Activated T-cell treated with anti-CD3 and anti-CD28 coated beads, Interleukin-2, amount 50 U/mL, for 24 hours (primary cell): ENCODE data around the gene DCHS1.
A peak's percentile ranks its signal among the peaks of the same experiment; 100 is the strongest.

Source experiments
- DNase-seq: peaks from one replicate; pipeline ENCODE4 v3.0.0-alpha.2; 2020
- H3K27ac Mint-ChIP-seq: 2 replicates; pipeline ENCODE4 v1.8.0; 2020; ENCODE audit warnings: mild to moderate bottlenecking, mixed read lengths
- H3K27me3 Mint-ChIP-seq: 2 replicates; pipeline ENCODE4 v1.8.0; 2020; ENCODE audit warnings: mixed read lengths
- H3K36me3 Mint-ChIP-seq: 2 replicates; pipeline ENCODE4 v1.8.0; 2020; ENCODE audit warnings: low read depth, mixed read lengths
- H3K4me1 Mint-ChIP-seq: 2 replicates; pipeline ENCODE4 v1.8.0; 2020; ENCODE audit warnings: low read depth, mixed read lengths
- H3K4me3 Mint-ChIP-seq: 2 replicates; pipeline ENCODE4 v1.8.0; 2020; ENCODE audit warnings: mild to moderate bottlenecking, moderate library complexity, mixed read lengths
- H3K9me3 Mint-ChIP-seq: 2 replicates; pipeline ENCODE4 v1.8.0; 2020; ENCODE audit warnings: mixed read lengths

Gene DCHS1

DNA sequence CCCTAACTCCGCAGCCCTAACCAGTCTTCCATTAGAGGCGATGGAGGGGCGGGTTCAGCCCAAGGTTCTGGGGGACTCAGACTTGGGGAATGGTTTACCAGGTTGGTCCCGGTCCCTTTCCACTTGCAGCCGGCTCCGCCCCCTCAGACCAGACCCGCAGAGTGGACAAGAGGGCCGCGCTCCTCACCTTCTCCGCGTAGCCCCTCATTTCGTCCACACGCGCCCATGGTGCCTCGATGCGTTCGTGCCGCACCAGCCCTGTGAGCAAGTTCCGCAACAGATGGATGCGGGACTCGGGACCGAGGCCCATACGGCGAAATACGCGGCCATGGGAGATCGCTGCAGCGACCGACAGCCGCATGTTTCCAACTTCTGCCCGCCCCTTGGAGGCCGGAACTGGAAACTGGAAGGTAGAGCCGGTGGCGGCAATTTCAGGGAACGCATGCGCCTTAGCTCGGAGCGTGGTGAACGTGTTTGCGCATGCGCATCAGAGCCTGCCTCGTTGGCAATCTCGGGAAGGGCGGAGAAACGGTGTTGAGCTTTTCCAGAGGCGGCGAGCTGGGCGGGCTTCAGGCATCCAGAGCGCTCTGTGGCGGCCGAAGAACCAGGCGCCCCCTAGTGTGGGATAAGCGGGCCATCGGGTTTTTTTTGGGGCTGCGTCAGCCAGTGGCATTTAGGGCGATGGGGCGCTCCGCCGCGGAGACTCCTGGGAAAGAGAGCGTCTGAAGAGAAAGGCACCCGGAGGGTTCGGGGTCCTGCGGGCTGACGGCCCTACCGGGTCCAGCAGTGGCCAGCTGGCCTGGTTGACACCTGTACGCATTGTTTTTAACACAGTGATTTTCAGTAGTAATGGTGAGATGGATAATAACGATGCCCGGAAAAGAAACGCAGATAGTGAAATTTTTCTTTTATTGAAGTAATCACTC lies 27.6 kb upstream of the DCHS1 start, which contains the start of gene MRPL17:
MRPL17 (minus strand) TSS at position 405 of the 926 bp plus-strand sequence; CDS start at position 361, 44 bp downstream.
- Mint-ChIP-seq H3K36me3 (peaks cover 46% of the 10 kb centered on the region), H3K4me3 (peak within 1 kb of the TSS; percentile 99), H3K27me3 (no peaks in the 10 kb centered on the region), H3K27ac (peak within 1 kb of the TSS; percentile 99), H3K4me1 (peaks cover 40% of the 10 kb centered on the region), H3K9me3 (no peaks in the 10 kb centered on the region)
- peak; percentile 98 for DNase-seq

DNA sequence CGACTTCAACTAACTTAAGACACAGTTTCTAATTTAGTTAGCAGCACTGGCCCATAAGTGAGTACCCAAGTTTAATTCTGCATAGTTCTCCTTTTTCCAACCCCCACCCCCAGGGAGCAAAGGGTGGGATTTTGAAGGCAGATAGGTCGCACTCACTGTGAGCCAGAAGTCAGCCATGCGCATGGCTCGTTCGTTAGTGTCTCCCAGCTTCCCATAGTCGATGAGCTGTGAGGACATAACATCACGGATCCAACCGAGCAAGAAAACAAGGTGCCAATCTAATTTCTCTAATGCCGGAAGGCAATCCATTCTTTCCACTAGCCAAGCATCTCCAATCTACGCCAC lies 27.0 kb upstream of the DCHS1 start:
- H3K4me1 Mint-ChIP-seq: peaks cover 37% of the 10 kb centered on the region
- H3K36me3 Mint-ChIP-seq: peaks cover 47% of the 10 kb centered on the region
- H3K27me3 Mint-ChIP-seq: no peaks in the 10 kb centered on the region
- DNase-seq: no peak
- no peaks in the 10 kb centered on the region for H3K9me3 Mint-ChIP-seq
- peak overlapping the region; percentile 99 for H3K4me3 Mint-ChIP-seq
- H3K27ac Mint-ChIP-seq: peak overlapping the region; percentile 99

DNA sequence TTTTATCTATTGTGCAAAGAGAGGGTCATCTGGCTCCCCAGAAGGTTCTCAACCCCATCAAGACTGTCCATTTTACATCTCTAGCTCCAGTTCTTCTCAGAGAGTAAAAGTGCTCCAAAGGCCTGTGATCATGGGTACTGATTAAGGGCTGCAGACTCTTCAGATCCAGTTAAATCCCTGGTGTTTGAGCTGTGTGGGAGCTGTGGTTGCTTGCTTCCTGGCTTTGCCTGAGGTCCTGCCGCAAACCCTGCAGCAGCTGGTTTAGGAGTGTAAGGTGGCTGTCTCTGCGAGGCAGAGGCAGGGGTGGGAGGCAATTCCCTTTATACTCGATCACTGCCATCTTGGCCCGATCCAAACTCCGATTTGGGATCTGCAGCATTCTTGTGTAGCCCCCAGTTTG lies 26.3 kb upstream of the DCHS1 start:
- Mint-ChIP-seq H3K27me3 (no peaks in the 10 kb centered on the region), H3K27ac (peak overlapping the region; percentile 99), H3K9me3 (no peaks in the 10 kb centered on the region), H3K36me3 (peaks cover 47% of the 10 kb centered on the region), H3K4me3 (peak overlapping the region; percentile 99), H3K4me1 (peaks cover 34% of the 10 kb centered on the region)
- no peak for DNase-seq

DNA sequence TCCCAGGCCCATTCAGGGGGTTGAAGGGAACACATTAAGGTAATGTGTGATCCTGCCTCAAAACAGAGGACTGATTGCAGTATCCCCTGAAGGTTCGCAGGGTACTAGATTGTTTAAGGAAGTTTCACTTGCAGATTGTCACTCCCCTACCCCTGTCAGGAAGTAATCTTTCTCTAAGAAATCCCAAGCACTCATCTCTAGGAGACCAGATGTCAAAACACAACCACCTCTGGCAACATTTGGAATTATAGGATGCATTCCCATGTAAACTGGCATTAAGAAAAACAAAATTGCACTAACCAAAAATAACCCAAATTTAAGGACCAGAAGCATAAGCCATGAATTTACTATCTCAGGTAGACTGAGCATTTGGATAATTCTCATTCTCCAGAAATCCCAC lies 25.9 kb upstream of the DCHS1 start:
- H3K27ac Mint-ChIP-seq: peak overlapping the region; percentile 82
- no peaks in the 10 kb centered on the region for H3K27me3 Mint-ChIP-seq
- peaks cover 47% of the 10 kb centered on the region for H3K36me3 Mint-ChIP-seq
- peak overlapping the region; percentile 99 for H3K4me3 Mint-ChIP-seq
- no peaks in the 10 kb centered on the region for H3K9me3 Mint-ChIP-seq
- DNase-seq: no peak
- peaks cover 34% of the 10 kb centered on the region for H3K4me1 Mint-ChIP-seq

DNA sequence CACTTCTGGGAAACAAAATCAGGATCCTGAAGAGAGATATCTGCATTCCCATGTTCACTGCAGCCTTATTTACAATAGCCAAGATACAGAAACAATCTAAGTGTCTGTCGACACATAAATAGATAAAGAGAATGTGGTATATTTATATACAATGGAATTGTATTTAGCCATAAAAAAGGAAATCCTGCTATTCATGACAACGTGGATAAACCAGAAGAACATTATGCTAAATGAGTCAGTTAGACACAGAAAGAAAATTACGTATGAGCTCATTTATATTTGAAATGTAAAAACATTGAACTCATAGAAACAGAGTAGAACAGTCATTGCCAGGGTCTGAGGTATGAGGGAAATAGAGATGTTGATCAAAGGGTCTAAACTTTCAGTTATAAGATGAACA lies 21.4 kb upstream of the DCHS1 start:
- peaks cover 35% of the 10 kb centered on the region for H3K36me3 Mint-ChIP-seq
- no peak for DNase-seq
- H3K4me3 Mint-ChIP-seq: no peak overlapping the region
- peaks cover 57% of the 10 kb centered on the region for H3K4me1 Mint-ChIP-seq
- H3K27me3 Mint-ChIP-seq: no peaks in the 10 kb centered on the region
- H3K9me3 Mint-ChIP-seq: no peaks in the 10 kb centered on the region
- H3K27ac Mint-ChIP-seq: no peak overlapping the region

DNA sequence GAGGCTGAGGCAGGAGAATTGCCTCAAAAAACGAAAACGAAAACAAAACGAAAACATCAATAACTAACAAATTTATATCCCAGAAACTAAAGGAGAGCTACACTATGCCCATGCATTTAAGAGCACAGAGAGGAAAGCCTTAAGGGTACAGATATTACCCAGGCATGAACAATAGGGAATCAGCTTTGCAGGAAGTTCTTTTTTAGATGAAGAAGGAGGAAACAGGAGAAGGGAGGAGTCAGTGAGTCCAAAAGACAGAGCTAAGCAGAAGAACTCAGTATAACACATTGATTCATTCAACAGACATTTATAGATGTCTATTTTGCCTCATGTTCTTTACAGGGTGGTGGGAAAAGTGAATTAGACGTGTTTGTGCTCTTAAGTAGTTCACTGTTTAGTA lies 19.3 kb upstream of the DCHS1 start:
- DNase-seq: no peak
- H3K9me3 Mint-ChIP-seq: no peaks in the 10 kb centered on the region
- H3K4me1 Mint-ChIP-seq: peaks cover 60% of the 10 kb centered on the region
- no peak overlapping the region for H3K27ac Mint-ChIP-seq
- peaks cover 13% of the 10 kb centered on the region for H3K36me3 Mint-ChIP-seq
- no peaks in the 10 kb centered on the region for H3K27me3 Mint-ChIP-seq
- H3K4me3 Mint-ChIP-seq: no peak overlapping the region

DNA sequence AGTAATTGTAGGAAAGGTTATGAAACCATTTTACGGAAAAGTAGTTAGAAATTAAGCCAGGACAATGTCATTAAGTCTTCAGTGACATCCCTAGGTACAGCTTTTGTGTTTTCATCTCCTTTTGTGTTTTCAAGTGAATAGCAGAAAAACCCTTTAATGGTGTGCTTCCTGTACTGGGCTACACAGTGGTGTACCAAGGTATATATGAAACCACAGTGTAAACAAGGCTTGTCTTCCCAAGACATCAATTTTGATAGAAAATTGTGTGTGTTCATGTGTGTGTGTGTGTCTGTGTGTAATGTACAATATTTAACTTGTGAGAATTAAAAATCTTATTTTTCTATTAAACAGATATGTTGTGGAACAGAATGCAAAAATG lies 18.6 kb upstream of the DCHS1 start:
- Mint-ChIP-seq H3K36me3 (peaks cover 7% of the 10 kb centered on the region), H3K4me3 (no peak overlapping the region), H3K27ac (no peak overlapping the region), H3K4me1 (peaks cover 57% of the 10 kb centered on the region), H3K9me3 (no peaks in the 10 kb centered on the region), H3K27me3 (no peaks in the 10 kb centered on the region)
- no peak for DNase-seq

DNA sequence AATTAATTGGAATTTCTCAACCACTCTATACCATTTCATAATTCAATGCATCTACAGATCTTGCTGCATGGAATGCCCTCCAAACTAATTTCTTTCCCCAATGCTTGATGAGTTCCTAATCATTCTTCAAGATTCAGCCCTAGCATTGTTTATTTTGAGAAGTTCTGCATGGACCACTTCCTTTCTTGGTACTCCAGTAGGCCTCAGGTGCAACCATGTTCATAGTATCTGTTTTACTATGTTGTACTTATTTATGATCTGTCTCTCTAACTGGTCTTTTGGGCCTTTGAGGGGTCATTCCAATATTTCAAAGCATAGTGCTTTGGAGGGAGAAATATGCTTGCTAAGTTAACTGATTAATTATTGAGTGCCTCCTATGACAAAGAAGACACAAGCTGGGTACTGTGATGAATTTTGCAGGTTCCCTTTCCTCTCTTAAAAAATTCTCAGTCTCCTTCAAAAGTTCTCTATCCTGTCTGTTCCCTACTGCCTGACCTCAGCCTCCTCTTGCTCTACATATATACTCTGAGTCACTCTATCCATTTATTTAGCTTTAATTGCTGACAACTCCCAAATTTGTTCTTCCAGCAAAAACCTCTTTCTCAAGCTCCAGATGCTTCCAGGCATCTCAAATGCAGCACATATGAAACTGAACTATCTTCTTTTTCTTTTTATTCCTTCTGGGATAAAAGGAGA lies 18.1 kb upstream of the DCHS1 start:
- Mint-ChIP-seq H3K27ac (no peak overlapping the region), H3K36me3 (peaks cover 2% of the 10 kb centered on the region), H3K9me3 (no peaks in the 10 kb centered on the region), H3K4me3 (no peak overlapping the region), H3K4me1 (peaks cover 54% of the 10 kb centered on the region), H3K27me3 (no peaks in the 10 kb centered on the region)
- no peak for DNase-seq

DNA sequence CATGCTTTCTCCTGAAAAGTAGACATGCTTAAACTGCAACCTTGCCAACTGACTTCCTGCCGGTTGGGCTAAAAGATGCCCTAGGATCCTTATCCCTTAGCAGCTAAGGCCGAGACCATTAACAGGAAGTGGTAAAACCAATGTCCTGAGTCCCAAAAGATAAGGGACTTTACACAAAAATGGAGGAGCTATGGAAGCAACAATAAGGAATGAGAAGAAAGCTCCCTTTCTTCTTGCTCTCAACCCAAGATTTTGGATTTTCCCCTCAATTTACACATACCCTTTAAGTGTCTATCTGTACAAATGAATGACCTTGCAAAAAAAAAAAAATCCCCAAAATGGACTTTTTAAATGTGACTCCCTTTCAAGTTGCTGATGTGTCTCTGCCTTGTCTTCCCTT lies 16.4 kb upstream of the DCHS1 start:
- no peak for DNase-seq
- peaks cover 66% of the 10 kb centered on the region for H3K4me1 Mint-ChIP-seq
- no peaks in the 10 kb centered on the region for H3K36me3 Mint-ChIP-seq
- H3K9me3 Mint-ChIP-seq: no peaks in the 10 kb centered on the region
- no peak overlapping the region for H3K4me3 Mint-ChIP-seq
- no peaks in the 10 kb centered on the region for H3K27me3 Mint-ChIP-seq
- H3K27ac Mint-ChIP-seq: no peak overlapping the region

DNA sequence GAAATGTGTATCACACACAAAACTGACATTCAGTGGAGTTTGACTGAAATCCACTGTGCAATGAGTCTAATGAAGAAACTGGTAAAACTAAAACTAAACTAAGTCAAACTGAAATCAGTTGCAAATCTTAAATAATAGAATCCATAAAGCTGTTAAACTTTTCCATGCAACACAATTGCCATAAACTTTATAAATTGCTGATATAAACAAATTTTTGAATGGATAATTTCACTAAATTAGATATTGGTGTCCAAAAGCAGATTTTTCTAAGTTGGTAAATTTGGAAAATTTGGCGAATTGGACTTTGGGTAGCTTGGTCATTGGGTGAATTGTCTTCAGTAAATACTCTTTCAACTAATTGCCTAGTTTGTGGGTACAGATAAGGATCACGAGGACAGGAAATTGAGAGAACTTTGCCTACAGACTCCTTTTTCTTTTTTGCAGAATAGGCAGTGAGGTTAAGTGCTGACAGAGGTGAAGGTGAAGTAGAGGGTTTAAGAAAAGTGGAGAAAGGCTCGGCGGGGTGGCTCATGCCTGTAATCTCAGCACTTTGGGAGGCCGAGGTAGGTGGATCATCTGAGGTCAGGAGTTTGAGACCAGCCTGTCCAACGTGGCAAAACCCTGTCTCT lies 14.7 kb upstream of the DCHS1 start:
- peak overlapping the region; percentile 71 for H3K27ac Mint-ChIP-seq
- H3K4me3 Mint-ChIP-seq: no peak overlapping the region
- no peaks in the 10 kb centered on the region for H3K36me3 Mint-ChIP-seq
- H3K4me1 Mint-ChIP-seq: peaks cover 74% of the 10 kb centered on the region
- no peak for DNase-seq
- no peaks in the 10 kb centered on the region for H3K9me3 Mint-ChIP-seq
- no peaks in the 10 kb centered on the region for H3K27me3 Mint-ChIP-seq

DNA sequence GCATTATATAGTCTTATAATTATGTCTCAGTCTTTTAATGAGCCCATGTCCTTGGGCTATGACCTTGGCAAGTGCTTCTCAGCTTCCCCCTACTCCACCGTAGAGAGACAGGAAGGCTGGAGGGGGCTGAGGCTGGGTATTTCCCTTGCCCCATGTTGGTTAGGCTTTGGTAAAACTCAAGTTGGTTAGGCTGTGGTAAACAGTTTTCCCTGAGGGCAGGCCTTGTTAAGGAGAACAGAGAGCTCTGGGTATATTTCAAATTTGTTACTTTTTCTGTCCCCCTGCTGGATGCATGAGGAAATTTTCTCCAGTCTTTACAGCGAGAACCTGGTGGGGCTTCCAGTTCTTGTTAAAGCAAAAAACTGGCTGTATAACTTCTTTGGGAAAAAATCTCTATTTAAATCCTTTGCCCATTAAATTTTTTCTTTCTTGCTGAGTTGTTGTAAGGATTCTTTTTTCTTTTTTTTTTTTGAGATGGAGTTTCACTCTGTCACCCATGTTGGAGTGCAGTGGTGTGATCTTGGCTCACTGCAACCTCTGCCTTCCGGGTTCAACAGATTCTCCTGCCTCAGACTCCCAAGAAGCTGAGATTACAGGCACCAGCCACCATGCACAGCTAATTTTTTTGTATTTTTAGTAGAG lies 12.2 kb upstream of the DCHS1 start:
- H3K4me1 Mint-ChIP-seq: peaks cover 65% of the 10 kb centered on the region
- no peak overlapping the region for H3K4me3 Mint-ChIP-seq

DNA sequence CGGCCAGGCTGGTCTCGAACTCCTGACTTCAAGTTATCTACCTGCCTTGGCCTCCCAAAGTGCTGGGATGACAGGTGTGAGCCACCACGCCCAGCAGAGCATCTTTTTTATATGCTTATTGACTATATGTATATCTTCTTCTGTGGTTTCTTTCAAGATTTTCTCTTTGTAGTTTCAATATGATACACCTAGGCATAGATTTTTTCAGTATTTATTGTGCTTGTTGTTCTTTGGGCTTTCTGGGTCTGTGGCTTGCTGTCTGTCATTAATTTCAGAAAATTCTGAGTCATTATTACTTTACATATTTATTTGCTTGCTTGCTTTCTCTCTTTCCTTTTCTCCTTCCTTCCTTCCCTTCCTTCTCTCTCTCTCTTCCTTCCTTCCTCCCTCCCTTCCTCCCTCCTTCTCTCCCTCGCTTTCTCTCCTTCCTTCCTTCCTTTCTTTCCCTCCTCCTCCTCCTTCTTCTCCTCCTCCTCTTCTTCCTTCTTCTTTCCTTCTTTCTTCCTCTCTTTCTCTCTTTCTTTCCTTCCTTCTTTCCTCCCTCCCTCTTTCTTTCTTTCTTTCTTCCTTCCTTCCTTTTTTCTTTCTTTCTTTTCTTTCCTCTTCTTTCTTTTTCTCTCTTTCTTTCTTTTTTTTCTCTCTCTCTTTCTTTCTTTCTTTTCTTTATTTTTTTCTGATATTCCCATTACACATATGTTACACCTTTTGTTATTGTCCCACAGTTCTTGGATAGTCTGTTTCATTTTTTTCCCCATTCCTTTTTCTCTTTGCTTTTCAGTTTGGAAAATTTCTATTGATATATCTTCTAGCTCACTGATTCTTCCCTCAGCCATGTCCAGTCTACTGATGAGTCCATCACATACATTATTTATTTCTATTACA lies 10.9 kb upstream of the DCHS1 start:
- H3K36me3 Mint-ChIP-seq: no peaks in the 10 kb centered on the region
- no peaks in the 10 kb centered on the region for H3K27me3 Mint-ChIP-seq
- H3K27ac Mint-ChIP-seq: peak overlapping the region; percentile 47
- H3K4me1 Mint-ChIP-seq: peaks cover 52% of the 10 kb centered on the region
- H3K4me3 Mint-ChIP-seq: no peak overlapping the region
- no peaks in the 10 kb centered on the region for H3K9me3 Mint-ChIP-seq
- no peak for DNase-seq

More for the DNA sequence above, 12.2 kb upstream of the DCHS1 start:
- Mint-ChIP-seq H3K27ac (peak overlapping the region; percentile 80), H3K9me3 (no peaks in the 10 kb centered on the region), H3K36me3 (no peaks in the 10 kb centered on the region), H3K27me3 (no peaks in the 10 kb centered on the region)
- peak; percentile 52 for DNase-seq

DNA sequence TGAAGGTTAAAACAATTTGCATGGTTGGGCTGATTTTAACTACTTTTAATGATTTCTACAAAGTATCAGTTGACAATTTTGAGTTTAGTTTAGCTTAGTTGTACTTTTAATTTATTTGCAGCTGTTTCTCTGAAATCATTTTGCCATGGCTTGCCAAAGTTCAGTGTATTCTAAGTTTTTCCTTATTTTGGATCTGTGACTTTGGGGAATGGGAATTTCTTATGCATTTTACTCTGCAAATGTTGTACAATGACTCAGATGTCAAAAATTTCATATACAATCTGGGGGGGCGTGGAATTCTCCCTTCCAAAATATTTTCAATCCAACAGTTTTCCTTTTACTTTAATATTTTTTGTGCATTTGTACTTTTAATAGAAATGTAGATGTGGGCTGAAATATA lies 8.9 kb upstream of the DCHS1 start:
- no peak overlapping the region for H3K27ac Mint-ChIP-seq
- no peak overlapping the region for H3K4me3 Mint-ChIP-seq
- no peak for DNase-seq
- no peaks in the 10 kb centered on the region for H3K36me3 Mint-ChIP-seq
- H3K4me1 Mint-ChIP-seq: peaks cover 33% of the 10 kb centered on the region
- H3K9me3 Mint-ChIP-seq: no peaks in the 10 kb centered on the region
- no peaks in the 10 kb centered on the region for H3K27me3 Mint-ChIP-seq
